HuH-7.5 (cell line): ENCODE measurements around the gene ADAMTS17.

Source experiments
- DNase-seq: peaks from one replicate; pipeline ENCODE4 v3.0.0; 2011; ENCODE audit warnings: low spot score

Gene ADAMTS17

DNA sequence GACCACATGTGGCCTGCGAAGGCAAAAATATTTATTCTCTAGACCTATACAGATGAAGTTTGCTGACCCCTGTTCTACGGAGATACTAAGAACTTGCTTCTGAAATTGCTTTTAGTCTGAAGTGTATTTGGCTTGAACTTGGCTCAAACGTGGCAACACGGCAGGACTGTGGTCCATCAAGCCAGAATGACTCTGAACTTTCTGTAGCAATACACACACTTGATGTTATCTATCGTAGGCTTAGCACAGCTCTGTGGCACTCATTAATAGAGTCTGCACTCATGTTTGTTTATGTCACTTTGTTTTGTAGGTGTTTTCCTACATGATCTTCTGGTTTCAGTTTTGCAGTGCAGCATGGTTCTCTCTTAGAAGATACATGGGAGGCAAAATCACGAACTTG is 298.1 kb downstream of the ADAMTS17 start:
- no peak for DNase-seq

DNA sequence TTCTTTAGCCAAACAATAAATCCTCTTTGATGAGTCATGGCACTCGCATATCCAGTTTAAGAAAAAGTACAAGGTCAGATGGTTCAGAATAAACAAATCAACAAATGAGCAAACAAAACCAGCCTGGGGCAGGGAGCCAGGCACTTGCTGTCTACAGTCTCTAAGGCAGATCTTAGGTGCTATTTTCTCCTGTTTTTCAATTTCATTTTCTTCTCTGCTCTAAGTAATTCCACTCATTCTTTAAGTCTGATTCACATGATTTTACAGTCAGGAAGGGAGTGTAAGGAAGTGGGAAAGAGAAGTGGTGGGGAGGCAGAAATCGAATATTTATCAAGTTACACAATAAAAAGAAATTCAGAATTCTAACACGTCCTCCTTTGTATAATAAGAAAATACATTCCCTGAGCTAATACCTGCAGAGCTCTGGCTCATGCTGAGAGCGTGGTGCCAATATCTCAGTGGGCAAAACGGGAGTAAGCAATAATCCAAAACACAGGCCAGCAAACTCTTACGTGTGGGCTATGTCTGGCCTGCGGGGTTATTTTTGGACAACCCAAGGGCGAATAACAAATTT is 298.6 kb downstream of the ADAMTS17 start:
- no peak for DNase-seq

DNA sequence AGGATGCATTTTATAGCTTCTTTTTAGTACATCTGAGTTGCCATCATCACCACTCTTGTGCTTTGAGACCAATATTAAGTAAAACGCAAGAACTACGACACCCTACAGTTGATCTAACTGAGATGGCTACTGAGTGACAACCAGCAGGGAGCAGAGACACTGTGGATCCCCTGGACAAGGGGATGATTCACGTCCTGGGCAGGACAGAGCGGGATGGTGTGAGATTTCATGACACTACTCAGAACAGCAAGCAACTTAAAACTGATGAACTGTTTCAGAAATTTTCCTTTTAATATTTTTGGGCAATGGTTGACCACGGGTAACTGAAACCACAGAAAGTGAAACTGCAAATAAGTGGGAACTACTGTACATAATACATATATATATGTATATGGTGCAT is 299.2 kb downstream of the ADAMTS17 start:
- no peak for DNase-seq

DNA sequence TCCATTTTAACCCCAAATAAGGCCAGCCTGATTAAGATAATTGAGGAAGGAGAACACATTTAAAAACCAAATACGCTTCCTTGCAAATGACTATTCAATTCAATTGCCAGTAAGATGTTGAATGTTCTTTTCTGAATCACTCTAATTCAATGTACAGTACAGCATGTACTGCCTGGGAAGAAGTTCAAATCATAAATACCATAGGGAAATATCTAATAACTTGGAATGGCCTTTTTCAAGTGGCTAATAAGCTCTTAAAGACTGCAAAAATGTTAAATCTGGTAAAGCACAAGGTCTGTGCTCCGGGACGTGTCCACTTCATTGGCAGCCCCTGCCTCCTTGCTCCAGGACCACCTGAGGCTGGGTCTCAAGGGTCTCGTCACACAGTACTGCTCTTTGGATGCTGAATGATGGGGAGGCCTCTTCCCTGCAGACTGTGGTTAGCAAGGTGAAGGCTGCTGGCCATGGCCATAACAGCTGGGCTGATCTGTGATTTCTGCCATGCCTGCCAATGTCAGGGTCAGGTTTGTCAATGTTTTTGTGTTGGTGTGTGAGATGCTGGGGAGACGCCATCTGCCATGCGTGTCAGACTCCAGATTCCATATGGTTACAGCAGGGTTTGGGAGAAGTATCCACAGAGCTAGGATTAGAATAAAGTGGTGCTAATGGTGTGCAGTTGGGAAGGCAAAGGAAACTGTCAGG is 300.5 kb downstream of the ADAMTS17 start:
- DNase-seq, result no peak

DNA sequence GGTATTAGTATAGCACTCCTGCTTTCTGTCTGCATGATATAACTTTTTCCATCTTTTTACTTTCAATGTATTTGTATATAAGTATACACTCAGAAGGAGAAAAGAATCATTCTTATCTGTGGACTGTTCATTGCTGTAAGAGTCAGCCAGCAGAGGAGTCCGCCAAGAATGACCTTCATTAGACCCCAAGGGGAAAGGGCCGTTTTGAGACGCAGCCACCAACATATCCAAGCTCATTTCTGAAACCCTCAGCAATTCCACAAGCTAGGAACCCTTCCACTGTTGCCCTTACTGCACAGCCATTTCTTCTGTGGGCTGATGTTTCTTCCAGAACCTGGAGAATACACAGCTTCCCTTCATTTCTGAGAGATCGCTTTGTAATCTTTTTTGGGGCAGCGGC is 301.8 kb downstream of the ADAMTS17 start:
- no peak for DNase-seq

DNA sequence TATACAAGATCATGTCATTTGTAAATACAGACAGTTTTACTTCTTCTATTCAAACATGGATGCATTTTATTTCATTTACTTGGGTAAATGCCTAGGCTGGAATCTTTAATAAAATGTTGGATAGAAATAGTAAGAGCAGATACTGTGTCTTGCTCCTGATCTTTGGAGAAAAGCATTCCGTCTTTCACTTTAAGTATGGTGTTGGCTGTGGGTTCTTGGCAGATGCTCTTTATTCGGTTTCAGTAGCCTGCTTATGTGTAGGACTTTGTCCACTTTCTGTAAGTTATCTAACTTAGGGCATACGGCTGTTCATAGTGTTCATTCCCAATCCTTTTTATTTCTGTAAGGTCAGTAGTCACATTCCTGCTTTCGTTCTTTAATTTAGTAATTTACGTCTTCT is 303.0 kb downstream of the ADAMTS17 start:
- DNase-seq, result no peak

DNA sequence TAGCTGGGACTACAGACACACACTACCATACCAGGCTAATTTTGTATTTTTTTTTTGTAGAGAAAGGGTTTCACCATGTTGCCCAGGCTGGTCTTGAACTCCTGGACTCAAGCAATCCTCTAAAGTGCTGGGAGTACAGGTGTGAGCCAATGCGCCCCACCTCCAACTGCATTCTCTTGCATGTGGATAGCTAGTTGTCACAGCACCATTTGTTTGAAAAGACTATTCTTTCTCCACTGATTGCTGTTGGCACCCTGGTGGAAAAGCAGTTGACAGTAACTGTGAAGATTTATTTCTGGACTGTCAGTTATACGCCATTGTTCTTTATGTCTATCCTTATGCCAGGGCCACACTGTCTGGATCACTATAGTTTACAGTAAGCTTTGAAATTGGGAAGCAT is 303.9 kb downstream of the ADAMTS17 start:
- DNase-seq, result no peak

DNA sequence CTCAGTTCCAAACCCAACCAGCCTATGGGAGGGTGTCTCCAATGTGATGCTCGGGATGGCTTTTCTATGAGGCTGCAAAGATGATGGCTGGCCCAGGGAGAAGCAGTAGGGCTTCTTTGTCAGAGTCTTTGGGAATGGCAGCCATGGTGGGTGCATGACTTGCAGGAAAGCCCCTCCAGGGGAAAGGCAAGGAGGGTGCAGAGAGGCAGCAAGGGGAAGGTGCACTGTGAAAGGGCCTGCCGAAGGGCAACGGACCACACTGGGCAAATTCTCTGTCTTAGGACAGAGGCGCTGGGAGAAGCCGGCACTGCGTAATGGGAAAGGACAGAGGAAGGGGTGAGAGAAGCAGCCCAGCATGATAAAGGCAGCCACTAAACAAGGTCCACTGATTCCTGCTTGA is 305.8 kb downstream of the ADAMTS17 start:
- no peak for DNase-seq

DNA sequence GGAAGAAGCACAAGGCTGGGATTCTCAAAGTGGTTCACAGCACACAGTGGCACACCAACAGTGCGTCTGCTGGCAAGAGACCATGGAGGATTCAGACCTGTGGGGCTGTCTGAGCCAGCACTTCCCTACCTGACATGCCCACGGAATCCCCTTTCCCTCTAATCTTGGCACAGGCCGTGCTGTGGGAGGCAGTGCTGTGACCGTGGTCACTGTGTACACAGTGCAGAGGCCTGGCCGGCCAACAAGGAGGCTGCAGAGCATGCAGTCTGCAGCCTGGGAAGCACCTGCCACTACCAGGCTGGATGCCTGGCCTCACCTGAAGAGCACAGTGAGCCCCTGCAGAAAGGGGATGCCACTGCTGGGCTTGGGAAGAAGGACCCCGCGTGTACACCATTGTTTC is 307.6 kb downstream of the ADAMTS17 start:
- no peak for DNase-seq

DNA sequence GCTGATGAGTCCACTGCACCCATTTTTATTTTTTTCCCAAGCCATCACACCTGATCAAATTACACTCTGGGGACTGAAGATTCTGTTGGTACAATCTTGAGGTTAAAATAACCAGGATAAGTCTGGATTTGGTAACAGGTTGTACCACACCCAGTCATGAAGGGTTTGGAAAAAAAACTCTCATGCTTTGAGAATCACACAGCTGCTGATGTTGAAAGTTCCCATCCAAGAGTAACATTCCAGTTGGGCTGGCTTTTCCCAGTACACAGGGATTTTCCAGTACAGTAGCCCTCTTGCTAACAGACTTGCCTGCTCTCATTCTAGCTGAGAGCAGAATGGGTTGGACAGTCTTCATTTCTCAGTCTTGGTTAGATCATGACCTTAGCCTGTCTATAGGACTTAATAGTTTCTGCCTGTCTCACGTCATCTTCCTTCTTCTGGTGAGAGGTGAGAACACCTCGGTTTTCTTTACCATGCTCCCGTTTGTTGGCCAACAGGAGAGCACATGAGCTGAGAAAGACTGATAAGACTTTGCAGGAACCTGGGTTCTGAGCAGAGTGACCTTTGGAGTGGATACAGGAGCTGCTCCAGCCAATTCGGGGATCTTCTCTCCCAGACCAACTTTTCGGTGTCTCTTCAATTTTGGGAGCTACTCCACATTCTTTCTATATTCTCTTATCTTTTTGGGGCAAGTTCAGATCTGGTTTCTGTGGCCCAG is 308.5 kb downstream of the ADAMTS17 start:
- DNase-seq, result no peak

DNA sequence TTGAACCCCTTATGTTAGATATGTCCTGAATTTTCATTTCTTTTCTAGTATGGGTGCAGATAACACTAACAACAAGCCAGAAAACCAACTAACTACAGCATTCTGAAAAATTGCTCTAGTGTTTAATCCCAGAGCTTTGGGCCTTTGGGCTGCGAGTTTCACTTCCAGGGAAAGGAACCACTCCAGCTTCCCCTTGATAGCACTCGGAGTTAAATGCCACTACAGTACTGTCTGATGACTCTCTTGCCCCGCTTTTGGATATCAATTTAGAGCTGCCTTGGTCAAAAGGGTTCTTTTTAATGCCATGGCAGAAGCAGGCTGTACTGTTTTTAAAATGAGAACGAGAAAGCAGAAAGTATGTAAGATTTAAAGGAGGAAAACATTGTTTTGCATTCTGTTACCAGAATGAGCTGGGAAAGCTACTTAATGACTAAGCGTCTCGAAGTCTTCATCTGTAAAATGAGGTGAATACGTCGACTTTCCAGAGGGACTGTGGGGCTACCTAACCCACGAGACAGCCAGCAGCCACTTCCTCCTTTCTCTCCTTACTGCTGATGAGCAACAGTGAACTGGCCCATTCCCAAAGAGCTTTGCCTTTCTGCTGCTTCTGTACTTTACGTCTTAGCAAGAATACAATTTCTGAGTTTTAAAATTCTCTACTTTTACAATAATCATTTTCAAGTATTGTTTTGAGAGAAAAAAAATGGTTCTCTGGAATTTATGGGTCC is 309.3 kb downstream of the ADAMTS17 start:
- DNase-seq, result no peak

DNA sequence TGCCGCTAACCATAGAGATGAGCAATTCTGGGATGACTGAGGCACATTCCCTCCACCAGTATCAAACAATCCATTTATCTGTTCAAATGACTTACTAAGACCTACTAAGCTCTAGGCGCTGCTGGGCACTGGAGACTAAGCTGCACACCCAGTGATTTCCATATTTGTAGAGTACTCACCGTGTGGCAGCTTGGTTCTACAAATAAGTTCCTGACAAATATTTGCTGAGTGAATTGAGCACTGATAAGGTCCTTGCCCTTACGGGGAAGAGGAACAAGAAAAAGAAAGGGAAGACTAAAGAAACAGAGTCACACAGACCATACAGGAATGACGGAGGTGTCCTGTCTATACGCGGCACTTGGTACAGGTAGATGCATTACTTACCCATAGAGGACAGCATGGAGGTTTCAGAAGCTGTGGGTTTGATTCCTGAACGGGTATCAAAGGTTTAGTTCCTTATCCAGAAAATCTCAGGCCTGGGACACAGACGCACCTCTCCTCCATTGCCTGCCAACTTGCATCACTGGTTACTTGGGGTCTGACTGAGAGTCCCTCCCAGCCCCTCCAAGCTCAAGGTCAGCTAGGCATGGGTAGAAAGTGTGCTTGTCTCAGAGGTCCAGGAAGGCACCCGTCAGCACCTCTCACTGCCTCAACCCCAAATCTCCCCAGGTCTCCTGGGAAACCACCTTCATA is 310.0 kb downstream of the ADAMTS17 start:
- no peak for DNase-seq

DNA sequence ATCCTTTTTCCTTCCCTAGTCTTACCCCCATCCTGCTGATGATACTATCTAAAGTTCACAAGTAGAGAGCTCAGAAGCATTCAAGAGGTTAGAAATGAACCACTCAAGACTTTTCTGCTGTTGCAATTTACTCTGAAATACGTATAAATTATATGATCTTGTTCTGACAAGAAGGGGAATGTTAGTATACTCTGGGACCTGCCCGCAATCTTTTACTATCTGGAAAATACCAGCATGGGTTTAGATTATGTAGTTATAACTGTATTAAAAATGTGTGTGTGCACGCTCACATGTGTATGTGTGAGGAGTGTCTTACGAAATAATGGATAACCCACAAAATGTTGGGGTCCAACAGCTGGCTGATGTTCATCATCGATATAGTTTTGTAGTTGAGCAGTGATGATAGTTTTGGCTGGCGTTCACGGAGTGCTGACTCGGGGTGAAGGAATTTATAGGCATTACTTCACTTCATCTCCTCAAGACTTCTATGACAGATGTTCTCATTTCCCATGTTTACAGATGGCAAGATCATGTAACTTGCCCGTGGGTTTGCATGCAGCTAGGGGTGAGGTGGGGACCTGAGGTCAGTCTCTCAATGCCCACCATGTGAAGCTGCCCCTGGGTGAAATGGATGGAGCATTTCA is 311.1 kb downstream of the ADAMTS17 start:
- DNase-seq, result no peak

DNA sequence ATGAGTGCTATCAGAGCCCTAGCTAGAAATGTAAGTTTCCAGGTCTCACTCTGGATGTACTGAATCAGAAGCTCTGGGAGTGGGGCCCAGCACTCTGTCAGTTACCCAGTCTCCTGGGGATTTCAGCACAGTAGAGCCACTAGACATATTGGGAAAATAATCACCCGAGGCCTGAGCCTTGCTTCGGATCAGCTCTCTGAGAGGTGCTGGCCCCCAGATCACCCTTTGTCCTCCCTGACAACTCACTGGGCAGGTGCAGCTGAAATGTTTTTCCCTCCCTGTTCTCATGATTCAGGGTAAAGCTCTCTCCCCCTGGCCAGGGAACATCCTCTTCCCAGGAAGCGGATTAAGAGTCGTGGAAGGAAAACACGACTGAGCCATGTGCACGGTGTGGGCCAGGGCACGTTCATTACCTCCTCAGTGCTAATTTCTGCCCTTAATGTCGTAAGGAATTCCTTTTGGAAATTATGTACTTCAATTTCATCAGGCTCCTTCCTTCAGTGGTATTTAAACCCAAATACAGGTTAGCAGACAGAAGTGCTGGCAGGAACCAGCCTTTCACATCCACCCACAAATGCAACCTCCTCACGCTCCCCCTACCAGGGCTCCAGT is 311.8 kb downstream of the ADAMTS17 start:
- no peak for DNase-seq

DNA sequence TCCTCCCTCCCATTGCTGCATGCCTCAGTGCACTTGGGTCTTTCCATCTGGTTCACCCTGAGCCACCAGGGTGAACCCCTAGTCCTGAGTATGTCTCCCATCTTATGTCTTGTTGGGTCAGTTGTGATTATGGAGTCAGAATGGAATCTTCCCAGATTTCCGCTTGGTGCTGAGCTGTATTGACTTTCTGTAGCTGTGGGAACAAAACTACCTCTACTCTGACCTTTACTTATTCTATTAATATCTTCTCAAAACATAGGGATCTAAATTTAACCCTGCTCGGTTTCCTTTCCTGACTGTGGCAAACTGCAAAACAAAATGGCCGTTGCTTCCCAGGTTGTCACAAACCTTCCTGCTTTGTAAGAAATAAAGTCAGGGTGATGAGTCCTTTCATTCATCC is 312.7 kb downstream of the ADAMTS17 start:
- DNase-seq, result no peak

DNA sequence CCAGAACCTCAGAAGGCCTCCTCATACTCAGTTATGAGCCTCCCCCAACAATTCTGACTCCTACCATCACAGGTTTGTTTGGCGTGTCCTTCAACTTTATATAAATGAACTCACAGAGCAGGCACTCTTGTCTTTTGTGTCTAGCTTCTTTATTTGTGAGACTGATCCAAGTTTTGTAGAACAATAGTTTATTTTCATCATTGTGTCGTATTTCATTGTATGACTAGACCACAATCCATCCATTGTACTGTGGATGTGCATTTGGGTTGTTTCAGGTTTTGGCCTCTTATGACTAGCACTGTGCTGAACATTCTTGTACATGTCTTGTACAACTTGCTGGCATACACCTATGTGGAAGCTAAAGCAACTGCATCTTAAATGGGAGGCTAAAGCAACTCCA is 315.7 kb downstream of the ADAMTS17 start:
- DNase-seq, result no peak

DNA sequence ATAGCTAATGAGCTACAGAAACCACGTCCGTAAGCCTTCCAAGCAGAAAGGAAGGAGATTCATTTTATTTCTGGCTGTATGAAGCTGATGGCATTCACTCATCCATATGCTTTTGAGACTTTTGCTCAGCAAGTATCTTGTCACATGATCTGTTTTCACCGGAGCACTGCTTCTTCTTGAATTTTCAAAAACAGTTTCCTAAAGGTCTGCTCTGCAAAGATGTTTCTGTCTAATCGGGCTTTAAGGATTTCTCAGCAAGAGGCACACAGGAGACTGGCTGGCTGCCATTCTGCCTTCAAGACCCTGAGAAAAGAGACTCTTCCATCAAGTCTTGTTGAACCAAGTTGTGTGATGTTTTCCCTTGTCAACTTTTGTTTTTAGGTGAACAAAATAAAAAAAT is 319.0 kb downstream of the ADAMTS17 start:
- DNase-seq, result no peak

DNA sequence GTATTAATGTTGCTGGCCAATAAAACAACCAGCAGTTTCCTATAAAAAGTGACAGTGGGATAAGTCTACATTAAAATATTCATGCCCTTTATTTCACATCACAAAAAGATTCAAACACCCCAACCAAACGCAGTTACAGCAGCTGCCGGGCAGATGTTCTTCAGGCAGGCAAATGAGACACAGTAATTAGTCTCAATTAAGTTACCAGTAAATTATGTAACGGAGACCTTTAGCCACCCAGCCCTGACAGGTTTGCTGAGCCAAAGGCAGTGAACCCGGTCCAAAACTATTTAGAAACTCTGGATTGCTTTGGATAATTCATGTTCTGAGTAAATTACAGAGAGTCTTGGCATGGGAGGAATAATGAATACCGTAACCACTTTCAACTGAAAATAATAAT is 319.4 kb downstream of the ADAMTS17 start:
- no peak for DNase-seq

DNA sequence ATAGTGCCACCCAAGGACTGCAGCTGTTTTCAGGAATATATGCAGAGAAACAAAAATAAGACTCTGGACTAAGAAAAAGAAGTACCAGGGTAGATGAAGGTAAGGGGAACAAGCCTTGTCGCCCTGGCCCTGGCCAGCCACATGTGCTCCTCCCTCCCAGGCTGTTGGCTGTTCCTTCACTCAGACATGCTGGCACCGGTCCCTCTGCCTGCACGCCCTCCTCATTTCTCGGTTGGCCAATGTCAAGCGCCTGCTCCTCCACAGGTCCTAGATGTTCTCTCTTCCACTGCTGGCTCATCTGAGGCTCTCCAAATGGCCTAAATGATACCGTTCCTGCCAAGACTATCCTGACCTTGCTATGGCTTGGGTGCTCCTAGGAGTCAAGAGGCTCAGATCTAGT is 320.1 kb downstream of the ADAMTS17 start:
- no peak for DNase-seq

DNA sequence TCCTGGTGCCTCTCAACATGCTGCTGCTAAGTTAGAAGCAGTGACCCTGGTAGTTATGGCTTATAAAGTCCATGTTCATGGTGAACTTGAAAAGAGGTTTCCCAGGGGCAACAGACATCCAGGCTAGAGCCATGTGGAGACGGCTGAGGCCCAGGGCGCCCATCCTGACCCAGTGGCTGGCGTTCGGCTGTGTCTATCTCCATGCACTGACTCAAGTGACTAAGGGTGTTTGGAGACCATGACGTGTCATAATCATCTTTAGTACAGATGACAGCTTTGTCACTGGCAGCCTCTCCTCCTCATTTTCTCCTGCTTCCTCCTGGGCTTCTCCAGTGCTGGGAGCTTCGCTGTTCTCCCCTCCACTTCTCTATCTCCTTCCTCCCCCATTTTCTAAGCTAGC is 321.2 kb downstream of the ADAMTS17 start:
- no peak for DNase-seq

DNA sequence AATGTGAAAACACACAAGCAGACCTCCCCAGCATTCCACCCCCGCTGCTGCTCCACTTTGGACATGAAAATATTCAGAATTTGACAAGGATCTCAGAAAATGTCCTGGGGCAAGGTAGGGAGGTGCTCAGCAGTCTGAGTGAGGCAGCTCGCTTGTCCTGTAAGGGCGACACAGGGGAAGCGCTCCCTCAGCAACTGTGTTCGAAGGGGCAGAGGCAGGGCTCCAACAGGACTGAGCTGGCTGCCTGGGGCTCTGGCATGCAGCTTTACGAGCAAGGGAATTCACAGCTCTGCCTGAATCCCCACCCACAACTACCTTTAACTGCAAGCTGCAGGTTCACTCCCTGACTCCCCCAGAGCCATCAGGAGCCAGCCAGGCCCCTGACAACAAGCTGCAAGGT is 321.6 kb downstream of the ADAMTS17 start:
- DNase-seq, result no peak
